Myometrial cell (primary cell): Measurements from ENCODE around the gene PRPF31. TPM values are rescaled to one million over a fixed set of nuclear protein-coding genes. Genes with fewer than 3 reads are reported as not detected.

ENCODE experiments used
- total RNA-seq: library from RNA; depleted of rRNA; stranded (reverse); fragments of >200 nt; gene quantifications from 2 replicates; pipeline ENCODE4 v1.2.3, GENCODE V29; 2015

Gene PRPF31
- 79.4 and 89.7 TPM in 2 replicates for total RNA-seq

DNA sequence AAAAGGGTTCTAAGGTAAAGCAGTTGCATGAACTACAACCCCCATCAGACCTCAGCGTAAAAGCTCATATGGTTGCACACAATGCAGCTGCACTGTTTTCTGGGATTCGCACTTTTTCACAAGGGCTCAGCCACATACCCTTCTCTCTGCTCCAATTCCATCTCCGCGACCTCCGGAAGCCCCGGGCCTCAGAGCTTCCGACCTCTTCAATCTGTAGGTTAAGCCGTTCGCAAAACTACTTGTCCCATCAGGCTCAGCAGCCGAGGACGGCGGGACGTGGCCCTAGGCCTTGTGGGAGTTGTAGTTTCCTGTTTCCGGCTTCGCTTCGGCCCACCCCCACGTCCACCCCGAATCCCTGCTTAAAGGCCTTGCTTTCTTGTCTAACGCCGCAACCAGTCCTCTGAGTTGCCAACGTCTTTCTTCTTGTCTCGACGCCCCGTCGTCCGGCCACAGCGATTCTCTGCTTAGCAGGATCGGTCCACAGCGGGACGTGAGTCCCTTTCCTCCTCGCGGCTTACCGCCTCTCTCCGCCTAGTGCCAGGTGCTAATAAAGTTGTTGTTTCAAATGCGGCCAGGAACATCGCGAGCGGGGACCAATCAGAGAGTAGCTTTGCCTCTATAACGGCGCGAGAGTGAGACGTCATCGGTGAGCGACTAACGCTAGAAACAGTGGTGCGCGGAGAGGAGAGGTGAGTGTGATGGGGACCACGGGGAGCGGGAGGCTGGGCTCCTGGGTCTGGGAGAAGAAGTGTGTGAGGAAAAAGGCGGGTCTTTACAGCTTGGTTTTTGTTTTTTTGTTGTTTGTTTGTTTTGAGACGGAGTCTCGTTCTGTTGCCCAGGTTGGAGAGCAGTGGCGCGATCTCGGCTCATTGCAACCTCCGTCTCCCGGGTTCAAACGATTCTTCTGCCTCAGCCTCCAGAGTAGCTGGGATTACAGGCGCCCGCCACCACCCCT is at the start of gene PRPF31, which contains the start of gene TFPT:
Gene PRPF31, plus strand, starts transcription at position 646 of the 955 bp plus-strand sequence. CDS start 2,525 bp downstream, outside the sequence.
Gene TFPT, minus strand, starts transcription at position 549 of the 955 bp plus-strand sequence. Its CDS starts 388 bp downstream, at position 161.

GRCh38 chr19:54081032-54081431 is 34.5 kb upstream of the PRPF31 start, which contains the start of gene TARM1:
TSS of gene TARM1 (minus strand) at chr19:54081365. CDS start at chr19:54081340, 25 bp downstream.

DNA sequence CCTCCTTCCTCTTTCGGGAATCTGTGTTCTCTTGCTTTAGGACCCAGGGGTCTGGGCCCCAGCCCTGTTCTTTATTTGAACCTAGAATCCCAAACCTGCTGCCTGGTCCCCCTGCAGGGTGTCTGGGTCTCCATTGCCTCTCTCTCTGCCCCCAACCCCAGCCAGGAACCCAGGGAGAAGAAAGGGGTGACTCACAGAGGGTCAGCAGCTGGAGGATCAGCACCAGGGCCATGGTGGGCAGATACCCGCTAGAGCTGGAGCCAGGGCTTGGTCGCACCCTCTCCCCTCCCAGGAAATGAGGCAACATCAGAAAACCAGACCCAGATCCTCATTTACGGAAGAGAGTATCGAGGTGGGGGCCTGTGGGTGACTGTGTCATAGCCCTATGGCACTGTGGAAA is 15.0 kb upstream of the PRPF31 start, which contains the start of gene OSCAR:
Gene OSCAR, minus strand, starts transcription at position 243 of the 400 bp plus-strand sequence. Its CDS starts 11 bp downstream, at position 232.

GRCh38 chr19:54102421-54103169 is 13.0 kb upstream of the PRPF31 start, which contains the start of gene NDUFA3:
TSS of gene NDUFA3 (plus strand) at chr19:54102855. CDS start at chr19:54102879, 24 bp downstream.

DNA sequence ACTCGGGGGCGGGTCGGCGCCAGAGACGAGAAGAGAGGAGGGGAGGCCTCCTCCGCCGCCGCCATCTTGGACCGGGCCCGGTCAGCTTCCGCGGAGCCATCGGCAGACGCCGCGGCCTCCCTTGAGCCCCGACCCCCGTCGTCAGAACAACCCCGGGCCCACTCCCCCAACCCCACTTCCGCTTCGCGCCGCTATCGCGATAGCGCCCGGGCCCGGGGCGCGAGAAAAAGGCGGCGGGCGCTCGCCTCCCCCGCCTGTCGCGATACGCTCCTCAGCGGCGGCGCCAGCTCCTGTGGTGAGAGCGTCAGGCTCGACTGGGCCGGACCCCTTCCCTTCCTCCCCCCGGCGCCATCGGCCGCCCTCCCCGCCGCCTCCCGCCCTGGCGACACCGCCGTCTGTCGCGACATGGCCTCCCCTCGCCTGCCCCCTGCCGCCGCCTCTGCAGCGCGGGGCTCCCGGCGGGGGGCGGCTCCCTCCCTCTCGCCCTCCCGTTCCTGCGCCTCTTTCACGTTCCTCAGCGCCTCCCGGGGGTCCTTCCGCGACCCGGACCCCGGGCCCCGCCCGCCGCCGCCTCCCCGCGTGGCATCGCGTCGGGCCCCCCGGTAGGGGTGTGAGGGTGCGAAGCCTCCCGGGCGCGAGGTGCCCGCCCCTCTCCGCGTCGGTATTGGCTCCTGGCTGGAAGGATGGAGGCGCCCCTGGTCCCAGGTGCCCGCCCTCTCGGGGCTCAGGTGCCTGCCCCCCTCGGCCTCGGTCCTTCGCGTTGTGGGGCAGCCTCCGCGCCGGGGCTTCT is 22.3 kb downstream of the PRPF31 start, which contains the start of gene CNOT3:
Gene CNOT3, plus strand, starts transcription at position 64 of the 790 bp plus-strand sequence. CDS start 5,217 bp downstream, outside the sequence.

GRCh38 chr19:54159352-54160181 is 44.0 kb downstream of the PRPF31 start, which contains the start of gene LENG1:
TSS of gene LENG1 (minus strand) at chr19:54159721. CDS start at chr19:54159695, 26 bp downstream.

DNA sequence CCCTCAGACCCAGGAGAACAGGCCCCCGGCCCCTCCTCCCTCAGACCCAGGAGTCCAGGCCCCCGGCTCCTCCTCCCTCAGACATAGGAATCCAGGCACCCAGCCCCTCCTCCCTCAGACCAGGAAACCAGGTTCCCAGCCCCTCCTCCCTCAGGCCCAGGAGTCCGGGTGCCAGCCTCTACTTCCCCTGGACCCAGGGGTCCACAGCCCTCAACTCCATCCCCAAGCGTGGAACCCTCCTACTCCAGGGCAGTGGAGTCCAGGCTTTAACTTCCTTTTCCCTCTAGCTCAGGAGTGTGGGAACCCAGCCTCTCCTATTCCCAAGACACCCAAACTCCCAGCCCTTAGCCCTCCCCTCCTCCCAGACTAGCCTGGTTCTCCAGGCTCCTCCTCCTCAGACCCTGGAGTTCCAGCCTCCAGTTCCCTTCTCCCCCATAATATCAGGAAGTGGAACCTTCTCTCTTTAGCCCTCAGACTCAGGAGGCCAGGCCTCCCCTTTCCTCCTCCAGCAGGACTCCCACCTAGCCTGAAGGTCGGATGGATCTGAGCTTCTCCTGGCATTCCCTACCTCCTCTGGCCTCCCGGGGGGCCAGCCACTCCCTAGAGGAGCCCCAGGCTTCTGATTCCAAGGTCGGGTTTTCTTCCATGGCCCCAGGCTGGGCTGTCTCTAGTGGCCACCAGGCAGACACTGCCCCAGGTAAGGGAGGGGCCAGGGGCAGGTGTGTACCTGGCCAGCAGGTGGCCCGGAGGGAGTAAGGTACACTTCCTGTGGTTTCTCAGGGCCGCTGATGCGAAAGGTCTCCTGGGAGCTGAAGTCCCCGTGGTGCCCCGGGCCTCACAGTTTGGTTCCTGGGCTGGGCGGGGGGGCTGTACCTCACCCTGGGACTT is 57.2 kb downstream of the PRPF31 start, which contains the start of gene TMC4:
Gene TMC4, minus strand, starts transcription at position 690 of the 888 bp plus-strand sequence. Its CDS starts 43 bp downstream, at position 647.

Other genes with a start within 250 kb of the PRPF31 start
- gene MYADM, start 247.9 kb upstream of the PRPF31 start, total RNA-seq = 67.2 and 68.3 TPM in 2 replicates
- not detected in 2 replicates for gene PRKCG, start 233.6 kb upstream of the PRPF31 start, total RNA-seq
- gene CACNG7, start 206.5 kb upstream of the PRPF31 start, total RNA-seq = under 0.01 TPM in 1 of 2 replicates, not detected in the other
- gene CACNG8, start 152.8 kb upstream of the PRPF31 start, total RNA-seq = under 0.01 TPM in 2 replicates
- 0.18 and 1.2 TPM in 2 replicates for gene CACNG6, start 124.1 kb upstream of the PRPF31 start, total RNA-seq
- not detected in 2 replicates for gene VSTM1, start 51.9 kb upstream of the PRPF31 start, total RNA-seq
- gene TARM1, start 34.4 kb upstream of the PRPF31 start, total RNA-seq = not detected in 2 replicates
- under 0.01 TPM in 1 of 2 replicates, not detected in the other for gene OSCAR, start 15.0 kb upstream of the PRPF31 start, total RNA-seq
- gene NDUFA3, start 12.9 kb upstream of the PRPF31 start, total RNA-seq = 10.3 and 42.7 TPM in 2 replicates
- 22.0 and 31.4 TPM in 2 replicates for gene TFPT, start 97 bp upstream of the PRPF31 start, total RNA-seq
- 10.3 and 26.2 TPM in 2 replicates for gene CNOT3, start 22.0 kb downstream of the PRPF31 start, total RNA-seq
- gene LENG1, start 44.0 kb downstream of the PRPF31 start, total RNA-seq = 3.7 and 4.0 TPM in 2 replicates
- gene TMC4, start 57.4 kb downstream of the PRPF31 start, total RNA-seq = not detected in 2 replicates
- 257 and 295 TPM in 2 replicates for gene MBOAT7, start 73.8 kb downstream of the PRPF31 start, total RNA-seq
- 126 and 135 TPM in 2 replicates for gene TSEN34, start 75.6 kb downstream of the PRPF31 start, total RNA-seq
- gene RPS9, start 85.1 kb downstream of the PRPF31 start, total RNA-seq = 2,808 and 2,848 TPM in 2 replicates
- not detected in 2 replicates for gene LILRB3, start 107.3 kb downstream of the PRPF31 start, total RNA-seq
- not detected in 2 replicates for gene LILRA6, start 127.0 kb downstream of the PRPF31 start, total RNA-seq
- not detected in 2 replicates for gene LILRB5, start 141.5 kb downstream of the PRPF31 start, total RNA-seq
- not detected in 2 replicates for gene LILRB2, start 165.4 kb downstream of the PRPF31 start, total RNA-seq
- not detected in 2 replicates for gene LILRA5, start 197.4 kb downstream of the PRPF31 start, total RNA-seq
- gene LILRA4, start 223.4 kb downstream of the PRPF31 start, total RNA-seq = not detected in 2 replicates
- not detected in 2 replicates for gene LAIR1, start 249.2 kb downstream of the PRPF31 start, total RNA-seq